Mammary epithelial cell (primary cell): ENCODE measurements around the gene ATP13A4.

ENCODE experiments used
- EZH2 ChIP-seq: IDR thresholded peaks from 2 replicates; pipeline ENCODE4 v1.6.1; 2012; ENCODE audit warnings: low read length, inconsistent platforms, borderline replicate concordance
- TF ChIP-seq, protein P1 (sequence below), 2 donors: IDR thresholded peaks in 1 of 2; conservative IDR thresholded peaks in 1 of 2; 2 replicates each; pipeline ENCODE4 v1.5.1; 2011 to 2012; ENCODE audit warnings: inconsistent platforms in 2 of 2, low read length in 2 of 2, mild to moderate bottlenecking in 2 of 2, control low read depth in 1 of 2, low read depth in 1 of 2; ENCODE audit not compliant: insufficient read depth in 1 of 2; ENCODE audit errors: extremely low read depth in 1 of 2

DNA sequence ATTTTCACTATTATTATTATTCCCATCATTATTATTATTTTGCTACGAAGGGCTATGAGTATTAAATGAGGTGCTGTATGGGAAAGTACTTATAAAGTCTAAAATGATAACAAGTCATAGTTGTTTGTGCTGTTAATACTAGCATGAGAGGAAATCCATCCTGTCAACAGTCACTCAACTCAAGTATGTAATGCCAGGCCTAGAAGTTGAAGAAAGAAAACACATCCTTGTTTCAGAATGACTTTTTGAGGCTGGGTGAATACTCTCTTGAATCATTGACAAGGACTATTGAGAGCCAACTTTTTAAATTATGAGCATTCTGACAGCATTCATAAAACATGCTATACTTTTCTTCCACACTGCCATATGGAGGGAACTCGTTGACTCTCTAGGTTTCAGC, 115.3 kb downstream of the ATP13A4 start:
- no peak for TF ChIP-seq EZH2
- TF ChIP-seq, protein P1, sequence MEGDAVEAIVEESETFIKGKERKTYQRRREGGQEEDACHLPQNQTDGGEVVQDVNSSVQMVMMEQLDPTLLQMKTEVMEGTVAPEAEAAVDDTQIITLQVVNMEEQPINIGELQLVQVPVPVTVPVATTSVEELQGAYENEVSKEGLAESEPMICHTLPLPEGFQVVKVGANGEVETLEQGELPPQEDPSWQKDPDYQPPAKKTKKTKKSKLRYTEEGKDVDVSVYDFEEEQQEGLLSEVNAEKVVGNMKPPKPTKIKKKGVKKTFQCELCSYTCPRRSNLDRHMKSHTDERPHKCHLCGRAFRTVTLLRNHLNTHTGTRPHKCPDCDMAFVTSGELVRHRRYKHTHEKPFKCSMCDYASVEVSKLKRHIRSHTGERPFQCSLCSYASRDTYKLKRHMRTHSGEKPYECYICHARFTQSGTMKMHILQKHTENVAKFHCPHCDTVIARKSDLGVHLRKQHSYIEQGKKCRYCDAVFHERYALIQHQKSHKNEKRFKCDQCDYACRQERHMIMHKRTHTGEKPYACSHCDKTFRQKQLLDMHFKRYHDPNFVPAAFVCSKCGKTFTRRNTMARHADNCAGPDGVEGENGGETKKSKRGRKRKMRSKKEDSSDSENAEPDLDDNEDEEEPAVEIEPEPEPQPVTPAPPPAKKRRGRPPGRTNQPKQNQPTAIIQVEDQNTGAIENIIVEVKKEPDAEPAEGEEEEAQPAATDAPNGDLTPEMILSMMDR (conservative IDR thresholded peaks at IDR 0.05 in 1 of 2, IDR thresholded peaks at IDR 0.05 in 1 of 2; ENCODE audit: extremely low read depth in 1 of 2, insufficient read depth in 1 of 2, low read depth in 1 of 2, low read length in 2 of 2): no peak
